Measurements from ENCODE around the gene AQP3. TPM values are rescaled to one million over a fixed set of nuclear protein-coding genes. Genes with fewer than 3 reads are reported as not detected.

Gene AQP3
- total and polyA plus RNA-seq, 12 donors: 1.9 to 37.2 (median 10.1) TPM

GRCh38 chr9:33464045-33464636 is 16.7 kb upstream of the AQP3 start:
- Histone ChIP-seq H3K27me3 (no peaks in the 10 kb centered on the region), H3K27ac (no peak overlapping the region), H3K9me3 (no peaks in the 10 kb centered on the region), H3K4me1 (no peaks in the 10 kb centered on the region), H3K4me3 (no peak overlapping the region), H3K36me3 (peaks cover 1 to 86% (median 72%) of the 10 kb centered on the region in 9 donors)
- DNase-seq (no peak), ATAC-seq (no peak)
- intact Hi-C loops (cut with DNase I): loop anchor here in 4 of 10 donors (10.0 kb wide), 2 partner anchors 89 to 179 kb away; no protein-coding TSS in a partner anchor
- WGBS, 2 donors: 92 to 94% methylated on average over 14 of the region's 14 CpGs
- no peak for TF ChIP-seq CTCF (IDR thresholded peaks at IDR 0.05)

- TF ChIP-seq CTCF (IDR thresholded peaks at IDR 0.05): no peak
- intact Hi-C loops (cut with DNase I): loop anchor here in 4 of 10 donors (10.0 kb wide), 2 partner anchors 88 to 178 kb away; no protein-coding TSS in a partner anchor
- DNase-seq: no peak
- Histone ChIP-seq H3K36me3 (peaks cover 0 to 76% (median 62%) of the 10 kb centered on the region in 9 donors), H3K9me3 (no peaks in the 10 kb centered on the region), H3K27ac (no peak overlapping the region), H3K27me3 (no peaks in the 10 kb centered on the region), H3K4me3 (no peak overlapping the region), H3K4me1 (peaks cover 0 to 7% (median 0%) of the 10 kb centered on the region in 9 donors)
- ATAC-seq: no peak
- 95% methylated on average over 15 of the region's 15 CpGs for WGBS, 2 donors
Observed at GRCh38 chr9:33463151-33463550, 15.8 kb upstream of the AQP3 start.

- Histone ChIP-seq H3K4me3 (no peak overlapping the region), H3K4me1 (peaks cover 0 to 7% (median 0%) of the 10 kb centered on the region in 9 donors), H3K27ac (no peak overlapping the region), H3K36me3 (peaks cover 0 to 59% (median 46%) of the 10 kb centered on the region in 9 donors), H3K9me3 (no peaks in the 10 kb centered on the region), H3K27me3 (no peaks in the 10 kb centered on the region)
- no peak for TF ChIP-seq CTCF (IDR thresholded peaks at IDR 0.05)
- intact Hi-C loops (cut with DNase I): loop anchor here in 4 of 10 donors (10.0 kb wide), 2 partner anchors 87 to 177 kb away; no protein-coding TSS in a partner anchor
- no peak for DNase-seq
- WGBS, 2 donors: 80 to 90% methylated on average over 3 of the region's 3 CpGs
- ATAC-seq: no peak
Observed at GRCh38 chr9:33461492-33461891, 14.1 kb upstream of the AQP3 start.

GRCh38 chr9:33460854-33461253 is 13.5 kb upstream of the AQP3 start:
- no peak overlapping the region for H3K27ac ChIP-seq
- 92 to 93% methylated on average over 10 of the region's 10 CpGs for WGBS, 2 donors
- H3K36me3 ChIP-seq: peaks cover 0 to 53% (median 39%) of the 10 kb centered on the region in 9 donors
- ATAC-seq: no peak
- TF ChIP-seq CTCF (IDR thresholded peaks at IDR 0.05): no peak
- no peak for DNase-seq
- no peak overlapping the region for H3K4me3 ChIP-seq
- intact Hi-C loops (cut with DNase I): loop anchor here in 4 of 10 donors (10.0 kb wide), 2 partner anchors 86 to 176 kb away; no protein-coding TSS in a partner anchor
- no peaks in the 10 kb centered on the region for H3K27me3 ChIP-seq
- peaks cover 0 to 7% (median 0%) of the 10 kb centered on the region in 9 donors for H3K4me1 ChIP-seq
- no peaks in the 10 kb centered on the region for H3K9me3 ChIP-seq

Data from heart right ventricle (tissue), 16 donors.